Gastrocnemius medialis (tissue), 4 donors: ENCODE data around the gene RMND1. TPM values are rescaled to one million over a fixed set of nuclear protein-coding genes. Genes with fewer than 3 reads are reported as not detected.

Experiments
- ATAC-seq, 2 donors: fragments of 150-250 bp; one replicate each; pipeline ENCODE4 v1.9.1; 2016
- DNase-seq, 2 donors: peaks; one replicate each; pipeline ENCODE4 v3.0.0-alpha.2; 2019
- H3K27ac ChIP-seq, 4 donors: fragments of 200-600 bp; sonication (generic); 1 replicate in 1 of 4; 2 replicates in 3 of 4; pipeline ENCODE4 v1.5.1; 2016 to 2018; ENCODE audit warnings: mild to moderate bottlenecking in 2 of 4, moderate library complexity in 1 of 4
- H3K27me3 ChIP-seq, 3 donors: fragments of 200-600 bp; sonication (generic) in 2 of 3; 1 replicate in 1 of 3; 2 replicates in 2 of 3; pipeline versions ENCODE4 v1.5.1 to v1.6.0; 2016 to 2019; ENCODE audit warnings: mild to moderate bottlenecking in 1 of 3, moderate library complexity in 1 of 3
- H3K36me3 ChIP-seq, 2 donors: fragments of 200-600 bp; sonication (generic) in 1 of 2; one replicate each; pipeline ENCODE4 v1.5.1; 2017 to 2018
- H3K4me1 ChIP-seq, 2 donors: fragments of 200-600 bp; sonication (generic) in 1 of 2; one replicate each; pipeline ENCODE4 v1.5.1; 2016 to 2017; ENCODE audit warnings: mild to moderate bottlenecking in 2 of 2
- H3K4me3 ChIP-seq, 4 donors: fragments of 200-600 bp; sonication (generic) in 3 of 4; 1 replicate in 1 of 4; 2 replicates in 3 of 4; pipeline ENCODE4 v1.5.1; 2016 to 2019; ENCODE audit warnings: mild to moderate bottlenecking in 2 of 4
- H3K9me3 ChIP-seq, 3 donors: fragments of 200-600 bp; sonication (generic) in 2 of 3; 1 replicate in 1 of 3; 2 replicates in 2 of 3; pipeline ENCODE4 v1.5.1; 2016 to 2019
- POLR2A ChIP-seq, 2 donors: fragments of 450-650 bp; IDR thresholded peaks; one replicate each; pipeline ENCODE4 v1.6.1; 2017; ENCODE audit warnings: antibody characterized with exemption in 2 of 2, mild to moderate bottlenecking in 2 of 2, moderate library complexity in 2 of 2
- in situ Hi-C, 4 donors: fragments of 200-750 bp; cut with MboI; loops; one replicate each; pipeline versions ENCODE4 v1.15.0 to v1.8.0; 2017; ENCODE audit warnings: low sequenced_read_pairs in 4 of 4
- intact Hi-C: fragments of 100-400 bp; cut with DNase I; formaldehyde crosslinking; loops from one replicate; pipeline ENCODE4 v1.15.1; 2023; ENCODE audit warnings: low total_unique reads
- total RNA-seq, 4 donors: library from RNA; depleted of rRNA; stranded (reverse); fragments of >200 nt; gene quantifications; one replicate each; pipeline versions ENCODE4 v1.1.0 to v1.2.3, GENCODE V29; 2016
- TF ChIP-seq, protein P1 (sequence below), 5 experiments: fragments of 450-650 bp in 3 of 5; fragments of 200-600 bp in 2 of 5; sonication (generic) in 2 of 5; IDR thresholded peaks in 4 of 5; conservative IDR thresholded peaks in 1 of 5; 1 replicate in 4 of 5; 2 replicates in 1 of 5; pipeline ENCODE4 v1.5.1; 2016 to 2019; ENCODE audit warnings: antibody characterized with exemption in 5 of 5, mild to moderate bottlenecking in 3 of 5, moderate library complexity in 3 of 5

The RMND1 gene
- total RNA-seq, 4 donors from 2014 or later = 6.4 to 9.6 (median 8.4) TPM

DNA sequence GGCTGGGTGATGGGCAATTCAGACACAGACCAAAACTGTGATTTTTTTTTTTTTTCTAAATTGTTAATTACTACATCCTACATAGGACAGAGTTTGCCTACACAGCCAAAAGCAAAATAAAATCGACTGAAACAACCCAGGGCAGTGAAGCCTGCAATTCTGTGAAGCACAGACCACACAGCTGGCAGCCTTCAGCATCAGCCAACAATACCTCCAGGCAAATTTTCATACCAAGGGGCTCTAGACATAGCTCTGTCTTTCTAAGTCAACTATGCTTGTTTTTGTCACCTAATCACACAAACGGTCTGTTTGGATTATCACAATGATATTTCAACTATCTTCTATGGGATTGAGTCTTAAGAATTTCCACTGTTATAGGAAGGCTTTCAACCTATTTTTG lies 17.6 kb downstream of the RMND1 start:
- no peak overlapping the region for H3K4me3 ChIP-seq
- peaks cover 0 to 10% of the 10 kb centered on the region in 2 donors for H3K4me1 ChIP-seq
- intact Hi-C loops = no loop called here
- no peaks in the 10 kb centered on the region for H3K9me3 ChIP-seq
- ATAC-seq (no peak), DNase-seq (no peak)
- no peaks in the 10 kb centered on the region for H3K27me3 ChIP-seq
- in situ Hi-C loops = loop anchor here in 2 of 4 donors (25.0 kb wide), 2 partner anchors 828 to 1553 kb away; partner anchors contain the start of gene FBXO5 (in 1 of the 2)
- H3K36me3 ChIP-seq = peaks cover 0 to 14% of the 10 kb centered on the region in 2 donors
- TF ChIP-seq POLR2A (IDR thresholded peaks at IDR 0.05) = no peak
- TF ChIP-seq, protein P1, sequence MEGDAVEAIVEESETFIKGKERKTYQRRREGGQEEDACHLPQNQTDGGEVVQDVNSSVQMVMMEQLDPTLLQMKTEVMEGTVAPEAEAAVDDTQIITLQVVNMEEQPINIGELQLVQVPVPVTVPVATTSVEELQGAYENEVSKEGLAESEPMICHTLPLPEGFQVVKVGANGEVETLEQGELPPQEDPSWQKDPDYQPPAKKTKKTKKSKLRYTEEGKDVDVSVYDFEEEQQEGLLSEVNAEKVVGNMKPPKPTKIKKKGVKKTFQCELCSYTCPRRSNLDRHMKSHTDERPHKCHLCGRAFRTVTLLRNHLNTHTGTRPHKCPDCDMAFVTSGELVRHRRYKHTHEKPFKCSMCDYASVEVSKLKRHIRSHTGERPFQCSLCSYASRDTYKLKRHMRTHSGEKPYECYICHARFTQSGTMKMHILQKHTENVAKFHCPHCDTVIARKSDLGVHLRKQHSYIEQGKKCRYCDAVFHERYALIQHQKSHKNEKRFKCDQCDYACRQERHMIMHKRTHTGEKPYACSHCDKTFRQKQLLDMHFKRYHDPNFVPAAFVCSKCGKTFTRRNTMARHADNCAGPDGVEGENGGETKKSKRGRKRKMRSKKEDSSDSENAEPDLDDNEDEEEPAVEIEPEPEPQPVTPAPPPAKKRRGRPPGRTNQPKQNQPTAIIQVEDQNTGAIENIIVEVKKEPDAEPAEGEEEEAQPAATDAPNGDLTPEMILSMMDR (IDR thresholded peaks at IDR 0.05 in 4 of 5, conservative IDR thresholded peaks at IDR 0.05 in 1 of 5) = no peak
- H3K27ac ChIP-seq = no peak overlapping the region

DNA sequence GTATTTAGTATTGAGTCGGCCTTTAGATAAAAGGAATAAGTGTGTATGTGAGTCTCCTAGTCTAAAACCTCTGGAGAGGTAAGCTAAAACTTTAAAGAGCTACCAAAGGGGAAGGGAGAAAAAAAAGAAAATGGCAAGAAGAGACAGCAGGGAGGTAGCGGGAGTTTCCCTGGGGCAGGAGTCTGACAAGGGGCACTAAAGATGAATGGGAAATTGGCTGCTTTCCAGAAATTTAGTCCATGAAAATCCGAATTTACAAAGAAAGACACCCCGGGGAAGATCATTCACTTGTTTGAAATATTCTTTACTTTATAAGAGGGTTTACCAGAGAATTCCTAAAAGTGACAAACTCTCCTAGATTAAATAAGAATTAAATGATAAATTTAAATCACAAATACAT lies 19.3 kb downstream of the RMND1 start:
- ATAC-seq (no peak), DNase-seq (no peak)
- in situ Hi-C loops (loop anchor here in 2 of 4 donors (25.0 kb wide), 2 partner anchors 830 to 1555 kb away; partner anchors contain the start of gene FBXO5 (in 1 of the 2)), intact Hi-C loops (no loop called here)
- no peak for TF ChIP-seq POLR2A (IDR thresholded peaks at IDR 0.05)
- TF ChIP-seq, protein P1 (IDR thresholded peaks at IDR 0.05 in 4 of 5, conservative IDR thresholded peaks at IDR 0.05 in 1 of 5) = no peak
- Histone ChIP-seq H3K4me3 (no peak overlapping the region), H3K9me3 (no peaks in the 10 kb centered on the region), H3K36me3 (peaks cover 0 to 31% of the 10 kb centered on the region in 2 donors), H3K27me3 (no peaks in the 10 kb centered on the region), H3K4me1 (peaks cover 0 to 8% of the 10 kb centered on the region in 2 donors), H3K27ac (no peak overlapping the region)

DNA sequence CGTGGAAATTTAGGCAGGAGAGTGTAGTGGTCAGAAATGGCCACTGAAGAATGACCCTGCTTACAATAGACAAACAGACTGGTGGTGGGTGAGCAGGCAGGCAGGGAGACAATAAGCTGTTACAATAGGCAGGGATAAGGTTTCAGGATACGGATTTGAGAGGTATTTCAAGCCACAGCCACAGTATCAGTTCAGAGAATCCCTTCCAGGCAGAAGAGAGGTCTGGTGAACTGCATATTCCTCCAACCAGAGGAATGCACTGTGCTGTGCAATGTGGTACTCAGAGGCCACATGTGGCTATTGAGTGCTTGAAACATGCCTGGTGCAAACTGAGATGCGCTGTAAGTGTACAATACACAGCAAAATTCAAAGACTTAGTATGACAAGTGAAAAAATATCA lies 20.6 kb downstream of the RMND1 start:
- H3K36me3 ChIP-seq = peaks cover 0 to 40% of the 10 kb centered on the region in 2 donors

DNA sequence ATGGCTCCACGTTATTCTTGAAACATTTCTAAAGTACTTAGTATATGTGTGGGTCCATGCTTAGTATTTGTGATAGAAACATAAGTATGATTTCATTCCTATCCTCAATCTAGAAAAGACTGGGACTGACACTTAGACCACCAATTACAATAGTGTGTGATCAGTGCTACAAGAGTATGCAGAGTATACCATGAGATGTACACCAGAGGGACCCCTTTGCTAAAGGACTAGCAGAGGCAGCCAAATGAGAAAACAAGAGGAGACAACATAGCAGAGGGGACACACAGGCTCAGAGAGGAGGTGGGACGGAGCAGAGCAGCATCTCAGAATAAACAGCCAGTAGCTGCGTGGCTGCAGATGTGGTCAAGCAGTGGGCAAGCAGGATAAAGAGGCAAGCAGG lies 21.0 kb downstream of the RMND1 start:
- DNase-seq = no peak
- Histone ChIP-seq H3K4me3 (no peak overlapping the region), H3K36me3 (peaks cover 0 to 40% of the 10 kb centered on the region in 2 donors), H3K27ac (no peak overlapping the region), H3K27me3 (no peaks in the 10 kb centered on the region), H3K9me3 (no peaks in the 10 kb centered on the region), H3K4me1 (no peaks in the 10 kb centered on the region)
- TF ChIP-seq POLR2A (IDR thresholded peaks at IDR 0.05) = no peak
- TF ChIP-seq, protein P1 (IDR thresholded peaks at IDR 0.05 in 4 of 5, conservative IDR thresholded peaks at IDR 0.05 in 1 of 5) = no peak
- ATAC-seq = no peak
- intact Hi-C loops (no loop called here), in situ Hi-C loops (loop anchor here in 2 of 4 donors (25.0 kb wide), 2 partner anchors 831 to 1556 kb away; partner anchors contain the start of gene FBXO5 (in 1 of the 2))

More for the DNA sequence above, 20.6 kb downstream of the RMND1 start:
- Histone ChIP-seq H3K4me3 (no peak overlapping the region), H3K9me3 (no peaks in the 10 kb centered on the region), H3K27ac (no peak overlapping the region), H3K27me3 (no peaks in the 10 kb centered on the region), H3K4me1 (no peaks in the 10 kb centered on the region)
- in situ Hi-C loops = loop anchor here in 2 of 4 donors (25.0 kb wide), 2 partner anchors 831 to 1556 kb away; partner anchors contain the start of gene FBXO5 (in 1 of the 2)
- no peak for ATAC-seq
- no peak for DNase-seq
- intact Hi-C loops = no loop called here
- no peak for TF ChIP-seq POLR2A (IDR thresholded peaks at IDR 0.05)
- TF ChIP-seq, protein P1 (IDR thresholded peaks at IDR 0.05 in 4 of 5, conservative IDR thresholded peaks at IDR 0.05 in 1 of 5) = no peak
